ENCODE results near the gene RGS18.

DNA sequence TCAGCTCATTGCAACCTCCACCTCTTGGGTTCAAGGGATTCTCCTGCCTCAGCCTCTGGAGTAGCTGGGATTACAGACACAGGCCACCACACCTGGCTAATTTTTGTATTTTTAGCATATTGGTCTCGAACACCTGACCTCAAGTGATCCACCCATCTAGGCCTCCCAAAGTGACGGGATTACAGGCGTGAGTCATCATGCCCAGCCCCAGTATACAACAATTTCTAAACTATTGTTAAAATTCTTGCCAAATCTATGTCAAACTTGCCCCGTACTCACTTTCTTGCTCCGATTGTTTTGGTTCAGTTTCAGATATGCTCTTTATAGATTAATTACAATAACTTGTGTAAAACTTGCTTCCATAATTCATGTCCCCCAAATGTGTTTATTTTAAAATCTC lies 4.1 kb downstream of the RGS18 start:
- TF ChIP-seq CTCF (conservative IDR thresholded peaks at IDR 0.05; ENCODE audit: low read length) (no peak), EZH2phosphoT487 (IDR thresholded peaks at IDR 0.05; ENCODE audit: borderline replicate concordance, low read depth, low read length) (no peak)
